Uterus (tissue), 2 donors: ENCODE results near the gene MYL6B.

Source experiments
- POLR2A ChIP-seq, 2 donors: fragments of 450-650 bp; IDR thresholded peaks; one replicate each; pipeline ENCODE4 v1.6.1; 2016; ENCODE audit warnings: antibody characterized with exemption in 2 of 2, mild to moderate bottlenecking in 1 of 2, moderate library complexity in 1 of 2
- TF ChIP-seq, protein P1 (sequence below), 4 experiments: fragments of 200-600 bp in 2 of 4; fragments of 450-650 bp in 2 of 4; sonication (generic) in 2 of 4; IDR thresholded peaks; one replicate each; pipeline ENCODE4 v1.5.1; 2016 to 2019; ENCODE audit warnings: antibody characterized with exemption in 4 of 4, mild to moderate bottlenecking in 2 of 4, moderate library complexity in 1 of 4

DNA sequence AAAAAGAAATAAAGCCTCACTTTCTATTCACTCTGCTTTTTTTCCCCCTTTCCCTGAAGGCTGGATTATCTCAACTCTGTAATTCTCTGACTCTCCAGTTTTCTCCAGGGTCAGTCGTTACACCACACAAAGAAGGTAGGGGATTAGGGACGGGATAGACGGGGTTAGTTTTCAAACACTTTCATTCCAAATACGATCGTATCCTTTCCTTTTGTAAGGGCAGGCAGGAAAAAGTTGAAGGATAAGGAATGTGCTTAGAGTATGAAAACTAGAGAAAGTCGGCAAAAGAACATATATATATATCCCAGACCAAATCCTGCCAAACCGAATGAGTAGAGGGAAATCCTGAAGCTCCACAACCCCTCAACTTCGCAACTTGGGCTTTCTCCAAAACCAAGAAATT is 24.9 kb upstream of the MYL6B start:
- TF ChIP-seq, protein P1, sequence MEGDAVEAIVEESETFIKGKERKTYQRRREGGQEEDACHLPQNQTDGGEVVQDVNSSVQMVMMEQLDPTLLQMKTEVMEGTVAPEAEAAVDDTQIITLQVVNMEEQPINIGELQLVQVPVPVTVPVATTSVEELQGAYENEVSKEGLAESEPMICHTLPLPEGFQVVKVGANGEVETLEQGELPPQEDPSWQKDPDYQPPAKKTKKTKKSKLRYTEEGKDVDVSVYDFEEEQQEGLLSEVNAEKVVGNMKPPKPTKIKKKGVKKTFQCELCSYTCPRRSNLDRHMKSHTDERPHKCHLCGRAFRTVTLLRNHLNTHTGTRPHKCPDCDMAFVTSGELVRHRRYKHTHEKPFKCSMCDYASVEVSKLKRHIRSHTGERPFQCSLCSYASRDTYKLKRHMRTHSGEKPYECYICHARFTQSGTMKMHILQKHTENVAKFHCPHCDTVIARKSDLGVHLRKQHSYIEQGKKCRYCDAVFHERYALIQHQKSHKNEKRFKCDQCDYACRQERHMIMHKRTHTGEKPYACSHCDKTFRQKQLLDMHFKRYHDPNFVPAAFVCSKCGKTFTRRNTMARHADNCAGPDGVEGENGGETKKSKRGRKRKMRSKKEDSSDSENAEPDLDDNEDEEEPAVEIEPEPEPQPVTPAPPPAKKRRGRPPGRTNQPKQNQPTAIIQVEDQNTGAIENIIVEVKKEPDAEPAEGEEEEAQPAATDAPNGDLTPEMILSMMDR (IDR thresholded peaks at IDR 0.05), result peak in 1 of 4 experiments; percentile 12
- peak in 1 of 2 donors; percentile 75 for TF ChIP-seq POLR2A (IDR thresholded peaks at IDR 0.05)
